ENCODE results near the gene OSBPL9. TPM values are rescaled to one million over a fixed set of nuclear protein-coding genes. Genes with fewer than 3 reads are reported as not detected.

OSBPL9 gene
- total RNA-seq, 2 experiments from 2014 or later = 40.0 to 42.7 TPM

DNA sequence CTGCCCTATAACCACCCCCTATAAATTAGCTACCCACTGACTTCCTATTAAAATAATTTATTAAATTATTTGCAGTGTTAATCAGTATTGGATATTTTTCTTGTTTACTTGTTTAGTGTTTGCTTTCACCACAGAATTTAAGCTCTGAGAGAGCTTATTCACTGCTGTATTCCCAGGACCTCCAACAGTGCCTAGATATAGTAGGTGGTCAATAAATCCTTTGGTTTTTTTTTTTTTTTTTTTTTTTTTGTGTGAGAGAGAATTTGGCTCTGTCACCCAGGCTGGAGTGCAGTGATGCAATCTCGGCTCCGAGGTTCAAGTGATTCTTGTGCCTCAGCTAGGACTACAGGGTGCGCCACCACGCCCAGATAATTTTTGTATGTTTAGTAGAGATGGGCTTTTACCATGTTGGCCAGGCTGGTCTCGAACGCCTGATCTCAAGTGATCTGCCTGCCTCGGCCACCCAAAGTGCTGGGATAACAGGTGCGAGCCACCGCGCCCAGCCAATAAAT is 1.1 kb upstream of the OSBPL9 start:
- ChIA-PET POLR2A (interaction anchor here (1.0 kb wide), 1 partner anchor 46 kb away, joined by 3 read pairs; no protein-coding TSS in a partner anchor), CTCF (interaction anchor here (0.6 to 0.7 kb wide), 2 partner anchors 110 to 338 kb away, joined by 3 to 5 read pairs; no protein-coding TSS in a partner anchor)
- Mint-ChIP-seq H3K36me3 (ENCODE audit: low read depth) (peaks cover 6% of the 10 kb centered on the region), H3K27ac (no peak overlapping the region), H3K9me3 (no peaks in the 10 kb centered on the region), H3K4me3 (no peak overlapping the region), H3K4me1 (peaks cover 27% of the 10 kb centered on the region), H3K27me3 (peaks cover 11% of the 10 kb centered on the region)
- DNase-seq = no peak

DNA sequence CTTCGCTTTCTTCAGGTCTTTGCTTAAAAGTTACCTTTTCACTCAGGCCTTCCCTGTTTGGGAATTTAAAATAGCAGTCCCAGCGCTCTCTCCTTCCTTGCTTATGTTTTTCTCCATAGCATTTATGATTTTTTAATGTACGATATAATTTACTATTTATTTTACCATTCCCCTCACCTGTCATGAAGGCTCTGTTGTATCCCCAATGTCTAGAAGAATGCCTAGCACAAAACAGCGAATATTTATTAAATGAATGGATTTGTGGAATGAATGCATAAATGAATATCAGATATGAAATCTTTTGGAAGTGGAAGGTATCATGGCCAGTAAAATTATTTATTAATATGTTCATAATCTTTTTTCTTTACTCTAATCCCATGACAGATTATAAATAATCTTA is 402 bp upstream of the OSBPL9 start:
- POLR2A ChIA-PET = interaction anchor here (1.3 kb wide), 1 partner anchor 98 kb away, joined by 9 read pairs; the partner anchor contains the start of gene EPS15
- Mint-ChIP-seq H3K9me3 (no peaks in the 10 kb centered on the region), H3K36me3 (ENCODE audit: low read depth) (peaks cover 6% of the 10 kb centered on the region), H3K4me1 (peaks cover 27% of the 10 kb centered on the region), H3K27ac (no peak overlapping the region), H3K27me3 (peaks cover 8% of the 10 kb centered on the region), H3K4me3 (no peak overlapping the region)
- CTCF ChIA-PET = interaction anchor here (0.7 kb wide), 1 partner anchor 111 kb away, joined by 5 read pairs; no protein-coding TSS in a partner anchor
- no peak for DNase-seq

DNA sequence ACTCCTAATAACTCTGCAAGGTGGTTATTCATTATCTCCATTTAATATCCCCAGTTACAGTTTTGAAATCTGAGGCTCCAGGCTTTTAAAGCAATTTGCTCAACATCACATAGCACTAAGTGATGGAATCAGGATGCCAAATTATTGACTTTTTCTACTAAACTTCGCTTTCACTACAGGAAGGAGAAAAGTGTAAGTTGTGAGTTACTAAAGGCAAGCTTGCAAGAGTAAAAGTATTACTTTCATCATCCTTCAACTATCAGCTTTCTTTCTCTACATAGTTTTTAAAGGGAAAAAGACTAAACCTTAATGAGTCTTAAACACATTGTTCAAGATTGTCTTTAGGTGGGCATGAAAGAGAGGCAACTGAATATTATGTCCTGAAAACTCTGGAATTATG is 1.8 kb downstream of the OSBPL9 start:
- POLR2A ChIA-PET = no interaction called here
- no peak for DNase-seq
- Mint-ChIP-seq H3K4me3 (no peak overlapping the region), H3K27me3 (no peaks in the 10 kb centered on the region), H3K36me3 (ENCODE audit: low read depth) (peaks cover 6% of the 10 kb centered on the region), H3K9me3 (no peaks in the 10 kb centered on the region), H3K4me1 (peaks cover 29% of the 10 kb centered on the region), H3K27ac (no peak overlapping the region)
- CTCF ChIA-PET = no interaction called here

DNA sequence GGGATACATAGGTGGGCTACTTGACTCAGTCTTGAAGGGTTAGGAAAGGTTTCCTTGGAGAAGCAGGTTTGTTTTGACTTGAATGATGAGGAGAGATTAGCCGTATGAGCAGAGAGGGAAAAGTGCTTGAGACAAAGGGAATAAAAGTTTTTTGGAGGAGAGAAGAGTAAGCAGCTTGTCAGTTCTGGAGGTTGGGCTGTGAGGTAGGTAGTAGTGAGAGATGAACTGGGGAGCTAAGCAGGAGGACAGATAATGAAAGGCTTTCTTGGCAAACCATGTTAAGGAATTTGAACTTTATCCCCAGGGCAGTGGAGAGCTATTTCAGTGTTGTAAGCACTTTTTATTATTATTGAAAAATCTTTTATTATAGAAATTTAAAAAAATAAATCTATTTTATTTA is 3.6 kb downstream of the OSBPL9 start:
- Mint-ChIP-seq H3K27me3 (no peaks in the 10 kb centered on the region), H3K36me3 (ENCODE audit: low read depth) (peaks cover 6% of the 10 kb centered on the region), H3K4me3 (no peak overlapping the region), H3K9me3 (no peaks in the 10 kb centered on the region), H3K4me1 (peaks cover 34% of the 10 kb centered on the region), H3K27ac (no peak overlapping the region)
- ChIA-PET POLR2A (interaction anchor here (1.4 kb wide), 1 partner anchor 95 kb away, joined by 3 read pairs; no protein-coding TSS in a partner anchor), CTCF (no interaction called here)
- no peak for DNase-seq

DNA sequence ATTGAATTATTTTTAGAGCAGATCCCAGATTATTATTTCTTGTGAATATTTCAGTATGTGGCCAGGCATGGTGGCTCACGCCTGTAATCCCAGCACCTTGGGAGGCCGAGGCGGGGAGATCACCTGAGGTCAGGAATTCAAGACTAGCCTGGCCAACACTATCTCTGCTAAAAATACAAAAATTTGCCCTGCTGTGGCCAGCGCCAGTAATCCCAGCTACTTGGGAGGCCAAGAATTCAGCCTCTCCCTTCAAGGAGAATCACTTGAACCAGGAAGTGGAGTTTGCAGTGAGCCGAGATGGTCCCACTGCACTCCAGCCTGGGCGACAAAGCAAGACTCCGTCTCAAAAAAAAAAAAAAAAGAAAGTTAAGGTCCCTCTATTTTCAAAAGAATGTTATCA is 4.3 kb downstream of the OSBPL9 start:
- CTCF ChIA-PET = no interaction called here
- H3K27ac Mint-ChIP-seq = no peak overlapping the region
- H3K9me3 Mint-ChIP-seq = no peaks in the 10 kb centered on the region
- no peak for DNase-seq
- peaks cover 6% of the 10 kb centered on the region for H3K36me3 Mint-ChIP-seq (ENCODE audit: low read depth)
- H3K4me3 Mint-ChIP-seq = no peak overlapping the region
- POLR2A ChIA-PET = interaction anchor here (0.6 kb wide), 1 partner anchor 20 kb away, joined by 4 read pairs; no protein-coding TSS in a partner anchor
- no peaks in the 10 kb centered on the region for H3K27me3 Mint-ChIP-seq
- peaks cover 34% of the 10 kb centered on the region for H3K4me1 Mint-ChIP-seq

DNA sequence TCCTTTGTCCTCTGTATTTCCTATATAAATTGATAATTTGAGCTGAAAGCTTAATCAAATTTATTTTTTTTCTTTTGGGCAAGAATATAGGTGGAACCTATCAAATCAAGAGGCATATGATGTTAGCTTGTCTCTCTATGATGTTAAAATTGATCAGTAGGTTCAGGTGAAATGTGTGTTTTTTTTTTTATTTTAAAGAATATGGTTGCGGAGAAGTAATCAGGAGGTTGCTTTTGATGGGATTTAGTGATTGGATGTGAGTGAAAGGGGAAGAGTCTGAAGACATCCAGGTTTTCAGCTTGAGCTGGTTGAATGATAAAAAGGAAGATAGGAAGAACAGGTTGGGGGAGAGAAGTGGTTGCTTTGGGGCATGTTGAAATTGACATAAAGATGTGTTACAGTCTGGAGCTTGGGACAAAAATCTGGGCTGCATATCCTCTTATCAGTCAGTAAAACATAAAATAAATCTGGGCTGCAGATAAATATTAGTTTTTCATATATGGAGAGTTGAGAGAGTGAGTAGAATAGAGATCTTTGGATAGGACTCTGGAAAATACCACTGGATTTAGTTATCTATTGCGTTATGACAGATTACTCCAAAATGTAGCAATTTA is 5.1 kb downstream of the OSBPL9 start:
- POLR2A ChIA-PET = interaction anchor here (0.6 to 0.9 kb wide), 2 partner anchors 21 to 49 kb away, joined by 3 to 4 read pairs; no protein-coding TSS in a partner anchor
- no peaks in the 10 kb centered on the region for H3K27me3 Mint-ChIP-seq
- H3K4me1 Mint-ChIP-seq = peaks cover 28% of the 10 kb centered on the region
- no peak overlapping the region for H3K4me3 Mint-ChIP-seq
- H3K9me3 Mint-ChIP-seq = no peaks in the 10 kb centered on the region
- no peak for DNase-seq
- H3K27ac Mint-ChIP-seq = no peak overlapping the region
- H3K36me3 Mint-ChIP-seq (ENCODE audit: low read depth) = peaks cover 5% of the 10 kb centered on the region
- CTCF ChIA-PET = no interaction called here

DNA sequence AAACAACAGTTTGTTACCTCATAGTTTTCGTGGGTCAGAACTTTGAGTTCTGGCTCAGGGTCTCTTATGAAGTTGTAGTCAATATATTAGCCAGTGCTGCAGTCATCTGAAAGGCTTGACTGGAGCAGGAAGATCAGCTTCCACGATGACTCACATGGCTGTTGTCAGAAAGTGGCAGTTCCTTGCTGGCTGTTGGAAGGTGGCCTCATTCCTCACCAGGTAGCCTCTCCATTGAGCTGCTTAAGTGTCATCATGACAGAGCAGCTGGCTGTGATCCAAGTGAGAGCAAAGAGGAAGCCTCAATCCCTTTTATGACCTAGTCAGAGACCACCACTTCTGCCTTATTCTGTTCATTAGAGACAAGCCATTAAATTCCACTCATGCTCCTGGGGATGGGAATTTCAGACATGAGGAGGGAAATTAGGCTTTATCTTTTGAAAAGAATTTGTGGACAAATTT is 5.6 kb downstream of the OSBPL9 start:
- Mint-ChIP-seq H3K4me1 (peaks cover 24% of the 10 kb centered on the region), H3K36me3 (ENCODE audit: low read depth) (peaks cover 3% of the 10 kb centered on the region), H3K9me3 (no peaks in the 10 kb centered on the region), H3K27me3 (no peaks in the 10 kb centered on the region), H3K4me3 (no peak overlapping the region), H3K27ac (no peak overlapping the region)
- DNase-seq = no peak
- ChIA-PET CTCF (no interaction called here), POLR2A (interaction anchor here (0.9 kb wide), 1 partner anchor 49 kb away, joined by 3 read pairs; no protein-coding TSS in a partner anchor)

DNA sequence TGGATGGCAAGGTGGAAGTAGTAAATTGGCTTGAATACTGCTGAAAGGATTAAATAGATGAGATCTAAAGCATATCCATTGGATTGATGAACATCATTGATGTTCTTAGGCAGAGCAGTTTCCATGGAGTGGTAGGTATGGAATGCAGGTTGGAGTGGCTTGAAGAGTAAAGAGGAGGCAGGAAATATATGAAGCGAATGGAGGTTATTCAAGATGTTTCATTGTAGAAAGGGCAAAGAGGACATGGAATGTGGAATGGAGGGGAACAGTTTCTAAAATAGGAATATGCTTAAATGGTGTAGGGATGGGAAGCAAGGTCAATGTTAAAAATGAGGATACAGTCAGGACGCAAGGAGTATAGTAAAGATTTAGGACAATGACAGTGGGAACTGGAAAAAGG is 6.1 kb downstream of the OSBPL9 start:
- Mint-ChIP-seq H3K27me3 (no peaks in the 10 kb centered on the region), H3K9me3 (no peaks in the 10 kb centered on the region), H3K4me1 (peaks cover 18% of the 10 kb centered on the region), H3K27ac (no peak overlapping the region), H3K4me3 (no peak overlapping the region), H3K36me3 (ENCODE audit: low read depth) (peaks cover 3% of the 10 kb centered on the region)
- ChIA-PET CTCF (no interaction called here), POLR2A (interaction anchor here (0.9 kb wide), 1 partner anchor 48 kb away, joined by 3 read pairs; no protein-coding TSS in a partner anchor)
- no peak for DNase-seq

DNA sequence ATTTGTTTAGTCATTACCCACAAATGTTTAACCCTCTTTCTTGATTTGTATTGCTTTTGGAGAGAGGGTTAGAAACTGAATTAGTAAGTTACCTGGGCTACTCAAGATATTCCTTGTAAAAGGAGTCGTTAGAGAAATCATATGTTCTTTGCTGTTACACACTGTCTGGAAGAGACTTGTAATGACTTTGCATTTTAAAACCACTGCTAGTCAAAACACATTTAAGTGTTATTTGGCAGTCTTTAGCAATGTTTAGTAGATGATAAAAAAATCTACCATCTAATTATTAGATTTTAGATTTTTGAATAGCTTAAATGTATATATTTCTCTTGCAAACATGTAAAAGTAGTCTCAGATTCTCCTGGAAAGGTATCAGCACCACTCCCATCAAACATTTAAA is 6.6 kb downstream of the OSBPL9 start:
- Mint-ChIP-seq H3K4me1 (peaks cover 15% of the 10 kb centered on the region), H3K27ac (no peak overlapping the region), H3K27me3 (no peaks in the 10 kb centered on the region), H3K9me3 (no peaks in the 10 kb centered on the region), H3K4me3 (no peak overlapping the region), H3K36me3 (ENCODE audit: low read depth) (peaks cover 3% of the 10 kb centered on the region)
- CTCF ChIA-PET = no interaction called here
- POLR2A ChIA-PET = no interaction called here
- DNase-seq = no peak

DNA sequence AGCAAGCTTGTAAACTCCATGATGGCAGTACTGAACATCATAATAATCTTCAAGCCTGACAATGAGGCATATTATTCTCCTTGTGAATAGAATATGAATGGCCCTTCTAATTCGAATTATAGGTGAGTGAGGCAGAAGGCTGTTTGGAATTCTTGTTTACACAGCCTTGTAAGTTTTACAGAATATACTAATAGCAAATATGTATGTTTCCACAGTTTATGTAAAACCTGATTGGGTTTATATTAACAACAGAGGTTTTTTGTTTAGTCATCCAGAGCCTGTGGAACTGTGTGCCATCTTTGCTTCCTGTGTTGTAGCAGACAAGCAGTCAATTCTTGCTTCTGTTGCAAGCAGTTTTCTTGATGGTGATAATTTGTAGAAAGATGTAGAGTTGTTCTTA is 8.0 kb downstream of the OSBPL9 start:
- Mint-ChIP-seq H3K27ac (no peak overlapping the region), H3K4me1 (peaks cover 12% of the 10 kb centered on the region), H3K4me3 (no peak overlapping the region), H3K36me3 (ENCODE audit: low read depth) (peaks cover 6% of the 10 kb centered on the region), H3K27me3 (no peaks in the 10 kb centered on the region), H3K9me3 (no peaks in the 10 kb centered on the region)
- CTCF ChIA-PET = interaction anchor here (0.7 kb wide), 1 partner anchor 144 kb away, joined by 3 read pairs; no protein-coding TSS in a partner anchor
- no peak for DNase-seq
- POLR2A ChIA-PET = no interaction called here

DNA sequence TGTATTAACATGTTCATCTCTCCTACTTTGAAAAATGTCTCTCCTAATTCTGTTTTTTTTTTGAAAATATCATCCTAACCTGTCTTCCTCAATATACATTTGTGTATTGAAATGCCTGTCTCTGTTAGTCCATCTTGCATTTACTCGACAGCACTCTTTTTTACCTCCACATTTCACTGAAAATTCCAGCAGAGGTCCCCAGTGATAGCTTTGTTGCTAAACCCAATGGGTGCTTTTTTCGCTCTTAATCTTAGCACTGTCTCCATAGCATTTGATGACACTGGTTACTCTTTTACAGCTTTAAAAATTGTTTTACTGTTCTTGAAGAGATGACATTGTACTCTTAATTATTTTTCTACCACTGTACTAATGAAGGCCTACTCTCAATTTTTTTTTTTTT is 10.8 kb downstream of the OSBPL9 start:
- no peaks in the 10 kb centered on the region for H3K9me3 Mint-ChIP-seq
- peaks cover 3% of the 10 kb centered on the region for H3K36me3 Mint-ChIP-seq (ENCODE audit: low read depth)
- no peak for DNase-seq
- no peak overlapping the region for H3K4me3 Mint-ChIP-seq
- no peaks in the 10 kb centered on the region for H3K27me3 Mint-ChIP-seq
- ChIA-PET CTCF (interaction anchor here (1.0 to 1.4 kb wide), 2 partner anchors 141 kb away, joined by 3 to 4 read pairs; no protein-coding TSS in a partner anchor), POLR2A (interaction anchor here (0.6 kb wide), 1 partner anchor 87 kb away, joined by 3 read pairs; no protein-coding TSS in a partner anchor)
- no peak overlapping the region for H3K27ac Mint-ChIP-seq
- peaks cover 12% of the 10 kb centered on the region for H3K4me1 Mint-ChIP-seq

DNA sequence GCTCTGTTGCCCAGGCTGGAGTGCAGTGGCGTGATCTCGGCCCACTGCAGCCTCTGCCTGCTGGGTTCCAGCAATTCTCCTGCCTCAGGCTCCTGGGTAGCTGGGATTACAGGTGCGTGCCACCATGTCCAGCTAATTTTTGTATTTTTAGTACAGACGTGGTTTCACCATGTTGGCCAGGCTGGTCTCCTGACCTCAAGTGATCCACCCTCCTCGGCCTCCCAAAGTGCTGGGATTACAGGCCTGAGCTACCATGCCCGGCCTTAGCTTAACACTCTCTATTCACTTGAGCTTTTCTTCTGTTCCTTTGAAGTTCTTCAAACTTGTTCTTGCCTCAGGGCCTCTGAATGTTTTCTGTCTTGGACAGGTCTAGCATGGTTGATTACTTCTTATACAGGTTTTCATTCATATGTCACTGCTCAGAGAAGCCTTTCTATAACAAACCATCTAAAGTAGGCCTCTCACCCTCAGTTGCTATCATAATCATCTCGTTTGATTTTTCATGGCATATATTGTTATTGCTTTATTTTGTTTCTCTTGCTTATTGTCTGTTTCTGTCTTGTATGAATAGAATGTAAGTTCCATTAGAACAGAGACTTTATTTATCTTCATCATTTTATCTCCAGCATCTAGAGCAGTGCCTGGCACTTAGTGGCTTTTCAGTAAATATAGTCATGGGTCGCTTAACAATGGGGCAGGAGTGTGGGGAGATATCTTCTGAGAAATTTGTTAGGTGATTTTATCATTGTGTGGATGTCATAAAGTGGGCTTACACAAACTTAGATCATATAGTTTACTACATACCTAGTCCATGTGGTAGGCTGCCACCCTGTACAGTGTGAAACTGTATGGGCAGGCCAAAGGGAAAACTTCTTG is 12.1 kb downstream of the OSBPL9 start:
- Mint-ChIP-seq H3K4me3 (no peak overlapping the region), H3K9me3 (no peaks in the 10 kb centered on the region), H3K27ac (no peak overlapping the region), H3K36me3 (ENCODE audit: low read depth) (peaks cover 3% of the 10 kb centered on the region), H3K27me3 (no peaks in the 10 kb centered on the region), H3K4me1 (peaks cover 12% of the 10 kb centered on the region)
- POLR2A ChIA-PET = no interaction called here
- DNase-seq = no peak
- CTCF ChIA-PET = interaction anchor here (1.4 kb wide), 1 partner anchor 140 kb away, joined by 3 read pairs; no protein-coding TSS in a partner anchor

DNA sequence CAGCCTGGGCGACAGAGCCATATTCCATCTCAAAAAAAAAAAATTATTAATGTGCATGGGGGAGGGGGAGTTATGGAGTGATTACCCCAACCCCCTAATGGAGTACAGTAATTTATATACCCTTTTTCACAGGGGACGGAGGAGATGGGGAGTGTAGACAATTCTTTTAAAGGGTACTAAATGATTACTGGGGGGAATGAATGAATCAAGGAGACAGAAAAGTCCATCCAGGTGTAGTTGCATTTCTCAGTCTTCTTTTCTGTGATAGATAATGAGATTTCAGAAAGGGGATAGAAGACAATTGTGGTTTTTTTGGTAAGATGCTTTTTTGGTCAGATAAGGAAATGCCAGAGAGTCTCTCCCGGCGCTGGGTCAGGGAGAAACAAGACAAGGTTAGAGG is 13.0 kb downstream of the OSBPL9 start:
- peaks cover 3% of the 10 kb centered on the region for H3K36me3 Mint-ChIP-seq (ENCODE audit: low read depth)
- H3K27ac Mint-ChIP-seq = no peak overlapping the region
- H3K9me3 Mint-ChIP-seq = no peaks in the 10 kb centered on the region
- CTCF ChIA-PET = no interaction called here
- peaks cover 11% of the 10 kb centered on the region for H3K4me1 Mint-ChIP-seq
- H3K27me3 Mint-ChIP-seq = no peaks in the 10 kb centered on the region
- POLR2A ChIA-PET = no interaction called here
- no peak for DNase-seq
- H3K4me3 Mint-ChIP-seq = no peak overlapping the region
